ENCODE data around the gene STX19.

DNA sequence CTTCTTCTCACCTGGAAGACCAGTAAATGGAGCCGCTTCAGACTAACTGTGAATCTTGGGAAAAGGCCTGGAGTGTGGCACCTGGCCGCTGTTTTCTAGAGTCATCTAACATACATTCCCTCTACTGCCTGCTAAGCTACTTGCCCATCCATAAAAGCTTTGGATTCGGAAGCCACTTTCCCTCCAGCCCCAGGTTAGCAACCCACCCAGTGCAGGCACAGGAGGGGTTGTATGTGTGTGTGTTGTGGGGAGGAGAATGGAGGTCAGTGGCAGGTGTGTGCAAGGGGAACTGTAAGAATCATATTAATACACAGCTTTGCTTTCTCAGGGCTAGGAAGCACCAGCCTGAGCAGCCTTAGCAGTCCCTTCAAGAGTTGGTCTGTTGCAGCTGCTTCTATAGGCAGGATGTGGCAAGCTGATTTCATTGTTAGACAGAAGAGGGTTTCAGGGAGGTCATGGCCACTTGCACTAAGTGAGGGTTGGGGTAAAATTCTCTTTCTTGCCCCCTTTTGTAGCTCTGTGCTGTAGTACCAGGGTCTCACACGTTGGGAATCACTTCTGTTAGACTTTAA is 43.4 kb upstream of the STX19 start:
- TF ChIP-seq, protein P1, sequence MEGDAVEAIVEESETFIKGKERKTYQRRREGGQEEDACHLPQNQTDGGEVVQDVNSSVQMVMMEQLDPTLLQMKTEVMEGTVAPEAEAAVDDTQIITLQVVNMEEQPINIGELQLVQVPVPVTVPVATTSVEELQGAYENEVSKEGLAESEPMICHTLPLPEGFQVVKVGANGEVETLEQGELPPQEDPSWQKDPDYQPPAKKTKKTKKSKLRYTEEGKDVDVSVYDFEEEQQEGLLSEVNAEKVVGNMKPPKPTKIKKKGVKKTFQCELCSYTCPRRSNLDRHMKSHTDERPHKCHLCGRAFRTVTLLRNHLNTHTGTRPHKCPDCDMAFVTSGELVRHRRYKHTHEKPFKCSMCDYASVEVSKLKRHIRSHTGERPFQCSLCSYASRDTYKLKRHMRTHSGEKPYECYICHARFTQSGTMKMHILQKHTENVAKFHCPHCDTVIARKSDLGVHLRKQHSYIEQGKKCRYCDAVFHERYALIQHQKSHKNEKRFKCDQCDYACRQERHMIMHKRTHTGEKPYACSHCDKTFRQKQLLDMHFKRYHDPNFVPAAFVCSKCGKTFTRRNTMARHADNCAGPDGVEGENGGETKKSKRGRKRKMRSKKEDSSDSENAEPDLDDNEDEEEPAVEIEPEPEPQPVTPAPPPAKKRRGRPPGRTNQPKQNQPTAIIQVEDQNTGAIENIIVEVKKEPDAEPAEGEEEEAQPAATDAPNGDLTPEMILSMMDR (conservative IDR thresholded peaks at IDR 0.05; ENCODE audit: low read length) = no peak
- no peak for TF ChIP-seq EZH2phosphoT487 (IDR thresholded peaks at IDR 0.05; ENCODE audit: borderline replicate concordance, low read depth, low read length)

Measured in OCI-LY7 (cell line).